SKM-1 treated with dmso at 0.1 percent for 144 hours (cell line): ENCODE data around the gene NBPF10.
"Not testable (repeated sequence)": the region's sequence is repeated elsewhere in the genome, so short reads cannot be mapped to it uniquely, and the experiment has no call there.

Experiments used
- DNase-seq: peaks from one replicate; lab custom pipeline; 2025; ENCODE audit not compliant: unreplicated experiment; lab: John Stamatoyannopoulos, UW

NBPF10 gene, protein sequence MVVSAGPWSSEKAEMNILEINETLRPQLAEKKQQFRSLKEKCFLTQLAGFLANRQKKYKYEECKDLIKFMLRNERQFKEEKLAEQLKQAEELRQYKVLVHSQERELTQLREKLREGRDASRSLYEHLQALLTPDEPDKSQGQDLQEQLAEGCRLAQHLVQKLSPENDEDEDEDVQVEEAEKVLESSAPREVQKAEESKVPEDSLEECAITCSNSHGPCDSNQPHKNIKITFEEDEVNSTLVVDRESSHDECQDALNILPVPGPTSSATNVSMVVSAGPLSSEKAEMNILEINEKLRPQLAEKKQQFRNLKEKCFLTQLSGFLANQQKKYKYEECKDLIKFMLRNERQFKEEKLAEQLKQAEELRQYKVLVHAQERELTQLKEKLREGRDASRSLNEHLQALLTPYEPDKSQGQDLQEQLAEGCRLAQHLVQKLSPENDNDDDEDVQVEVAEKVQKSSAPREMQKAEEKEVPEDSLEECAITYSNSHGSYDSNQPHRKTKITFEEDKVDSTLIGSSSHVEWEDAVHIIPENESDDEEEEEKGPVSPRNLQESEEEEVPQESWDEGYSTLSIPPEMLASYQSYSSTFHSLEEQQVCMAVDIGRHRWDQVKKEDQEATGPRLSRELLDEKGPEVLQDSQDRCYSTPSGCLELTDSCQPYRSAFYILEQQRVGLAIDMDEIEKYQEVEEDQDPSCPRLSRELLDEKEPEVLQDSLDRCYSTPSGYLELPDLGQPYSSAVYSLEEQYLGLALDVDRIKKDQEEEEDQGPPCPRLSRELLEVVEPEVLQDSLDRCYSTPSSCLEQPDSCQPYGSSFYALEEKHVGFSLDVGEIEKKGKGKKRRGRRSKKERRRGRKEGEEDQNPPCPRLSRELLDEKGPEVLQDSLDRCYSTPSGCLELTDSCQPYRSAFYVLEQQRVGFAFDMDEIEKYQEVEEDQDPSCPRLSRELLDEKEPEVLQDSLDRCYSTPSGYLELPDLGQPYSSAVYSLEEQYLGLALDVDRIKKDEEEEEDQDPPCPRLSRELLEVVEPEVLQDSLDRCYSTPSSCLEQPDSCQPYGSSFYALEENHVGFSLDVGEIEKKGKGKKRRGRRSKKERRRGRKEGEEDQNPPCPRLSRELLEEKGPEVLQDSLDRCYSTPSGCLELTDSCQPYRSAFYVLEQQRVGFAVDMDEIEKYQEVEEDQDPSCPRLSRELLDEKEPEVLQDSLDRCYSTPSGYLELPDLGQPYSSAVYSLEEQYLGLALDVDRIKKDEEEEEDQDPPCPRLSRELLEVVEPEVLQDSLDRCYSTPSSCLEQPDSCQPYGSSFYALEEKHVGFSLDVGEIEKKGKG (N-terminal part only)

DNA sequence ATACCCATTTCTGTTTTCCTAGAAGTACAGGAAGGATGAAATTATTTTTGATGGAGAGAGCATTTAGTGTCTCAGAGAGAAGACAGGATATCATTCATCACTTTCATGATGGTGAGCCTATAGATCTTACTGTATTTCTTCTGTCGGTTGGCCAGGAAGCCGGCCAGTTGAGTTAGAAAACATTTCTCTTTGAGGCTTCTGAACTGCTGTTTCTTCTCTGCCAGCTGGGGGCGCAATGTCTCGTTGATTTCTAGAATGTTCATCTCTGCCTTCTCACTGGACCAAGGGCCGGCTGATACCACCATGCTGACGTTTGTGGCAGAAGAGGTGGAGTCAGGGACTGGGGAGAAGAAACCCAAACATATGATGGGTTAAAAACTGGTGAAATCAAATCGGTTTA lies at the start of gene NBPF10:
TSS of gene NBPF10 (minus strand) at position 340 of the 400 bp plus-strand sequence. CDS start at position 305, 35 bp downstream.
- not testable (repeated sequence) for DNase-seq

DNA sequence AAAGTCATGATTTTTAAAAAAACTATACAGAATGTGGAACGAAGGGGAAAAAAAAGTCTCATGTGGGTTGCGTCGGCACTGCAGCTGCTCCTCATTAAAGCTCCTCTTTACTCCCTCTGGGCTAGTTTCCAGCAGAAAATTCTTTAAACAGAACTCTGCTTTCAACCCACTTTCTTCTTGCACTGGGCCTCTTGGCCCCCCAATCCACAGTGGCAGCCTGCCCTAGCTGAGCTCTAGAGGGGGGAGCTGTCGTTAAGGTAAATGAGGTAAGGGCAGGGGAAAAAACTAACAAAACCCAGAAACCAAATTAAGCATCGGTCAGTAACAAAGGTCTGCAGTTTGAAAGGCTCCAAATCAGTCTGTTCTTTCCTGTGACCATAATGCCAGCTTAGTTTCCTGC lies 29.9 kb upstream of the NBPF10 start:
- DNase-seq = not testable (repeated sequence)

GRCh38 chr1:146167740-146168139 lies 23.1 kb upstream of the NBPF10 start:
- not testable (repeated sequence) for DNase-seq

DNA sequence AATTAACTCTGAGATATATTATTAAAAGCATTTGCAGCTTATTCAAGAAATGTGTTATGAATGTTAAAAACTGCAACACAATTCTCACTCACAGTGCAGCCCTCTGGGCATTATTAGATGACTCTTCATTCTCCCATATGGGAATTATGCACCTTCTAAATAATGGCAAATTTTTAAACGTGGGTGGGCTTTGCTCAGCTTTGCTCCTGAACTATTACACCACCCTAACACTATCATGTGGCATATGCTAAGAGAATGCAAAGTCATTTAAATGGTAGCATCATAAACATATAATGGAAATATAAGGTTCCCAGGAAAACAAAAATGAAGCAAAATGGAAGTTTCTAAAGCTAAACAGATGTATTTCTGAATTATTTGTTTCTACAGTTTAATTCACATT lies 22.7 kb upstream of the NBPF10 start:
- not testable (repeated sequence) for DNase-seq
